Neural progenitor cell (in vitro differentiated cells): Measurements from ENCODE around the gene PRR35. TPM values are rescaled to one million over a fixed set of nuclear protein-coding genes. Genes with fewer than 3 reads are reported as not detected.

Experiments used
- DNase-seq: peaks from one replicate; pipeline ENCODE4 v3.0.0-alpha.2; 2016; ENCODE audit warnings: low spot score
- H2AFZ ChIP-seq: fragments of 200-600 bp; sonication (generic); replicated peaks from 2 replicates; pipeline ENCODE4 v1.6.1; 2016; ENCODE audit warnings: antibody characterized with exemption
- H3F3A ChIP-seq: fragments of 200-600 bp; sonication (generic); 2 replicates; pipeline ENCODE4 v1.6.1; 2016; ENCODE audit warnings: antibody characterized with exemption, low read depth
- H3K27ac ChIP-seq: fragments of 200-600 bp; sonication (generic); 2 replicates; pipeline ENCODE4 v1.5.1; 2016; ENCODE audit warnings: mild to moderate bottlenecking
- H3K27me3 ChIP-seq: fragments of 200-600 bp; sonication (generic); 2 replicates; pipeline ENCODE4 v1.6.1; 2016; ENCODE audit warnings: mild to moderate bottlenecking, moderate library complexity
- H3K36me3 ChIP-seq: fragments of 200-600 bp; sonication (generic); 2 replicates; pipeline ENCODE4 v1.5.1; 2016
- H3K4me1 ChIP-seq: fragments of 200-600 bp; sonication (generic); 2 replicates; pipeline ENCODE4 v1.6.1; 2016; ENCODE audit warnings: mixed run types
- H3K4me2 ChIP-seq: fragments of 200-600 bp; sonication (generic); 2 replicates; pipeline ENCODE4 v1.6.1; 2016
- H3K4me3 ChIP-seq: fragments of 200-600 bp; sonication (generic); 2 replicates; pipeline ENCODE4 v1.5.1; 2016
- H3K79me2 ChIP-seq: fragments of 200-600 bp; sonication (generic); 2 replicates; pipeline ENCODE4 v1.6.1; 2016; ENCODE audit warnings: low read depth
- H3K9ac ChIP-seq: fragments of 200-600 bp; sonication (generic); 2 replicates; pipeline ENCODE4 v1.6.1; 2016
- H3K9me3 ChIP-seq: fragments of 200-600 bp; sonication (generic); 2 replicates; pipeline ENCODE4 v1.5.1; 2016; ENCODE audit warnings: low read depth
- H4K20me1 ChIP-seq: fragments of 200-600 bp; sonication (generic); 2 replicates; pipeline ENCODE4 v1.6.1; 2016; ENCODE audit warnings: low read depth
- H3K27ac Mint-ChIP-seq: 3 replicates; pipeline ENCODE4 v1.8.0; 2021; ENCODE audit warnings: mixed read lengths
- H3K27me3 Mint-ChIP-seq: 2 replicates; pipeline ENCODE4 v1.8.0; 2022; ENCODE audit warnings: low read depth, mild to moderate bottlenecking, inconsistent platforms, moderate library complexity, mixed read lengths; ENCODE audit not compliant: insufficient read depth
- H3K36me3 Mint-ChIP-seq: 3 replicates; pipeline ENCODE4 v1.8.0; 2021; ENCODE audit warnings: mixed read lengths
- H3K4me1 Mint-ChIP-seq: 3 replicates; pipeline ENCODE4 v1.8.0; 2021; ENCODE audit warnings: mixed read lengths
- H3K4me3 Mint-ChIP-seq: 3 replicates; pipeline ENCODE4 v1.8.0; 2021; ENCODE audit warnings: mild to moderate bottlenecking, moderate library complexity, mixed read lengths
- H3K9me3 Mint-ChIP-seq: 3 replicates; pipeline ENCODE4 v1.8.0; 2020; ENCODE audit warnings: mixed read lengths
- EZH2 ChIP-seq: fragments of 200-600 bp; sonication (generic); IDR thresholded peaks from 2 replicates; pipeline ENCODE4 v1.6.1; 2017; ENCODE audit warnings: antibody characterized with exemption, mild to moderate bottlenecking, moderate library complexity
- EZH2phosphoT487 ChIP-seq: fragments of 200-600 bp; sonication (generic); IDR thresholded peaks from 2 replicates; pipeline ENCODE4 v1.6.1; 2017; ENCODE audit warnings: antibody characterized with exemption
- total RNA-seq: library from RNA; depleted of rRNA; stranded (reverse); fragments of >200 nt; gene quantifications from 2 replicates; pipeline ENCODE4 v1.2.3, GENCODE V29; 2015; ENCODE audit warnings: low replicate concordance
- TF ChIP-seq, protein P1 (sequence below): fragments of 200-600 bp; sonication (generic); IDR thresholded peaks from 2 replicates; pipeline ENCODE4 v1.5.1; 2017; ENCODE audit warnings: antibody characterized with exemption, mild to moderate bottlenecking

PRR35 gene
- total RNA-seq, 1 donor from 2014 or later, result not detected

GRCh38 chr16:555528-556473, 4.4 kb upstream of the PRR35 start:
- H3K27me3 Mint-ChIP-seq, result peaks cover 15% of the 10 kb centered on the region
- Histone ChIP-seq H3K36me3 (no peaks in the 10 kb centered on the region), H3F3A (peaks cover 12% of the 10 kb centered on the region), H3K9me3 (no peaks in the 10 kb centered on the region), H3K79me2 (no peaks in the 10 kb centered on the region), H3K4me2 (no peak overlapping the region), H3K27ac (no peak overlapping the region), H3K9ac (no peak overlapping the region), H3K4me3 (no peak overlapping the region), H4K20me1 (peaks cover 10% of the 10 kb centered on the region), H3K4me1 (peaks cover 5% of the 10 kb centered on the region), H3K27me3 (peaks cover 38% of the 10 kb centered on the region), H2AFZ (no peak overlapping the region)
- H3K36me3 Mint-ChIP-seq, result no peaks in the 10 kb centered on the region
- H3K4me1 Mint-ChIP-seq, result peaks cover 3% of the 10 kb centered on the region
- TF ChIP-seq EZH2phosphoT487, result no peak
- TF ChIP-seq, protein P1, sequence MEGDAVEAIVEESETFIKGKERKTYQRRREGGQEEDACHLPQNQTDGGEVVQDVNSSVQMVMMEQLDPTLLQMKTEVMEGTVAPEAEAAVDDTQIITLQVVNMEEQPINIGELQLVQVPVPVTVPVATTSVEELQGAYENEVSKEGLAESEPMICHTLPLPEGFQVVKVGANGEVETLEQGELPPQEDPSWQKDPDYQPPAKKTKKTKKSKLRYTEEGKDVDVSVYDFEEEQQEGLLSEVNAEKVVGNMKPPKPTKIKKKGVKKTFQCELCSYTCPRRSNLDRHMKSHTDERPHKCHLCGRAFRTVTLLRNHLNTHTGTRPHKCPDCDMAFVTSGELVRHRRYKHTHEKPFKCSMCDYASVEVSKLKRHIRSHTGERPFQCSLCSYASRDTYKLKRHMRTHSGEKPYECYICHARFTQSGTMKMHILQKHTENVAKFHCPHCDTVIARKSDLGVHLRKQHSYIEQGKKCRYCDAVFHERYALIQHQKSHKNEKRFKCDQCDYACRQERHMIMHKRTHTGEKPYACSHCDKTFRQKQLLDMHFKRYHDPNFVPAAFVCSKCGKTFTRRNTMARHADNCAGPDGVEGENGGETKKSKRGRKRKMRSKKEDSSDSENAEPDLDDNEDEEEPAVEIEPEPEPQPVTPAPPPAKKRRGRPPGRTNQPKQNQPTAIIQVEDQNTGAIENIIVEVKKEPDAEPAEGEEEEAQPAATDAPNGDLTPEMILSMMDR, result no peak
- no peak for TF ChIP-seq EZH2
- no peak overlapping the region for H3K4me3 Mint-ChIP-seq
- DNase-seq, result no peak
- no peaks in the 10 kb centered on the region for H3K9me3 Mint-ChIP-seq
- H3K27ac Mint-ChIP-seq, result no peak overlapping the region

DNA sequence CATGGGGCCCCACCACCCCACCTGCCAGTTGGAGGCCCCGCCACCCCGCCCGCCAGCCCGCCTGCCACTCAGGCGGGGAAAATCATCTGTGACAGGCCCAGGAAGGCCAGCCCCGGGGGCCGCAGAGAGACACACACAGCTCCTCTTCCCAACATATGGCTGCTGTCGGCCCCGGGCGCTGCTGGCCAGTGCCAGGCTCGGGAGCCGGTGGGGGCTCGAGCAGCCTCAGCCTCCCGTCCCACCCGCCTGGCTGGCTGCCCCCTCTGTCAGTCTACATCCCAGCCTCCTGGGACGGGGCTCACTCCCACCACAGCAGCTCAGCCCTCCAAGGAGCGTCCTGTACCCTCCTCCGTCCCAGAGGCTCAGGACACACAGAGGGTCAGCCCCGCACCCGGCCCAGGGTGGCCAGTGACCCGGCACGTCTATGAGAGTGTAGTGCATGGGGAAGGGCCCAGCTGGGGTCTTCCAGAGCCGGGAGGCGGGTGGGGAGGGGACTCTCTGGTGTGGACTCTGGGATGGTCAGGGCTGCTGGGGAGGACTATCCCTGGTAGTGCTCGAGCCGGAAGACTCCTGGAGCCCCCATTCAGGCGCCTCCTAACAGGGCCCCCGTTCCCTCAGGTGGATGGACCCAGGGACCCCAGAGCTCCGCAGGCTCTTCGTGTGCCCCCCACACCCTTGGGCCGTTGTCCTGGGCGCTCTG, 3.6 kb upstream of the PRR35 start:
- H3K4me3 Mint-ChIP-seq, result no peak overlapping the region
- H3K27ac Mint-ChIP-seq, result no peak overlapping the region
- H3K9me3 Mint-ChIP-seq, result no peaks in the 10 kb centered on the region
- Histone ChIP-seq H2AFZ (no peak overlapping the region), H3K9me3 (no peaks in the 10 kb centered on the region), H3K36me3 (no peaks in the 10 kb centered on the region), H4K20me1 (peaks cover 10% of the 10 kb centered on the region), H3K4me3 (no peak overlapping the region), H3K4me2 (no peak overlapping the region), H3K27me3 (peaks cover 46% of the 10 kb centered on the region), H3F3A (peaks cover 12% of the 10 kb centered on the region), H3K4me1 (peaks cover 5% of the 10 kb centered on the region), H3K79me2 (no peaks in the 10 kb centered on the region), H3K27ac (no peak overlapping the region), H3K9ac (no peak overlapping the region)
- no peak for DNase-seq
- H3K36me3 Mint-ChIP-seq, result no peaks in the 10 kb centered on the region
- TF ChIP-seq, protein P1, result no peak
- TF ChIP-seq EZH2 (no peak), EZH2phosphoT487 (no peak)
- H3K4me1 Mint-ChIP-seq, result peaks cover 3% of the 10 kb centered on the region
- H3K27me3 Mint-ChIP-seq, result peaks cover 16% of the 10 kb centered on the region

DNA sequence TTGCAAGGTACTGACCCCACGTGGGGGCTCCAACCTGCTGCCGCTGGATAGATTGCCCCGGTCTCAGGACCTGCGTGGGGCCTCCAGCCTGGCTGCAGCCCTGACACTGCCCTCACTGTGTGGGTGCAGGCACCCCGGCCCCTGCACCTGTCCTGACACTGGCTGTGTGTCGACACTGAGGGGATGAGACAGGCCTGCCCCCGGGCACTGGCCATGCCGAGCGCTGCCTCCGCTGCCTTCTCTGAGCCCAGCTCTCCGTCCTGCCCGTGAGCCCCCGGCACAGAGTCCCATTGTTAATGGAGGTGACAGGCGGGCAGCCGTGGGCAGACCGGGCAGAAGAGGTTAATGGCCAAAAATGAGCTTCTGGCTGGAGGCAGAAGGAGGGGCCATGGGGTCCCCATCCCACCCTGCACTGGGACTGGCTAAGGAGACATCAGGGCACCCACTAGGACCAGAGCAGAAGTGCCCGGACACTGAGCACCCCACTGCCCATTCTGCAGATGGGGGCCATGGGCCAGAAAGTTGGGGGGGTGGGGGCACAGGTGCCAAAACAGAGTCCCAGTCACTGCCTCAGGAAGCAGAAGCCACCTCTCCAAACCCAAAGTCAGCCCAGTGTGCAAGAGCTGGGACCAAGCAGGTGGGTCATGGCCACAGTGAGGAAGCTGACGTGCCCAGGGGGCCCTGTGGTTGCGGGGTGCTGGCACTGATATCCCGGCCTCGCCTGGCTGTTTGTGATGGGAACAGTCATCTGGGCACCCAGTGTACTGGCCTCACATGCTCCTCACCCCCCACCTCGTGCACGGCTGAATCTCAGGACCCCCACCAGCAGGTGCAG, 2.5 kb upstream of the PRR35 start:
- H3K9ac ChIP-seq, result no peak overlapping the region
- no peaks in the 10 kb centered on the region for H3K79me2 ChIP-seq
- H3F3A ChIP-seq, result peaks cover 12% of the 10 kb centered on the region
- DNase-seq, result no peak
- TF ChIP-seq EZH2phosphoT487 (no peak), EZH2 (no peak)
- TF ChIP-seq, protein P1, result no peak
- no peak overlapping the region for H3K4me3 Mint-ChIP-seq
- H4K20me1 ChIP-seq, result peaks cover 10% of the 10 kb centered on the region
- peaks cover 20% of the 10 kb centered on the region for H3K27me3 Mint-ChIP-seq
- H3K9me3 Mint-ChIP-seq, result peaks cover 2% of the 10 kb centered on the region
- no peaks in the 10 kb centered on the region for H3K9me3 ChIP-seq
- H3K27me3 ChIP-seq, result peaks cover 56% of the 10 kb centered on the region
- peaks cover 5% of the 10 kb centered on the region for H3K4me1 ChIP-seq
- no peak overlapping the region for H3K27ac ChIP-seq
- no peak overlapping the region for H3K27ac Mint-ChIP-seq
- H3K4me2 ChIP-seq, result no peak overlapping the region
- H3K4me3 ChIP-seq, result no peak overlapping the region
- no peak overlapping the region for H2AFZ ChIP-seq
- H3K36me3 Mint-ChIP-seq, result no peaks in the 10 kb centered on the region
- peaks cover 9% of the 10 kb centered on the region for H3K4me1 Mint-ChIP-seq
- H3K36me3 ChIP-seq, result no peaks in the 10 kb centered on the region
